AG09319 (cell line): Measurements from ENCODE around the gene ARHGAP44.

Source experiments
- DNase-seq: peaks from one replicate; pipeline ENCODE4 v3.0.0-alpha.2; 2010; ENCODE audit warnings: low read depth; ENCODE audit errors: extremely low read depth
- TF ChIP-seq, protein P1 (sequence below): IDR thresholded peaks from 2 replicates; pipeline ENCODE4 v1.5.1; 2011; ENCODE audit warnings: low read depth, mild to moderate bottlenecking, inconsistent platforms, low read length, moderate library complexity

ARHGAP44 gene

DNA sequence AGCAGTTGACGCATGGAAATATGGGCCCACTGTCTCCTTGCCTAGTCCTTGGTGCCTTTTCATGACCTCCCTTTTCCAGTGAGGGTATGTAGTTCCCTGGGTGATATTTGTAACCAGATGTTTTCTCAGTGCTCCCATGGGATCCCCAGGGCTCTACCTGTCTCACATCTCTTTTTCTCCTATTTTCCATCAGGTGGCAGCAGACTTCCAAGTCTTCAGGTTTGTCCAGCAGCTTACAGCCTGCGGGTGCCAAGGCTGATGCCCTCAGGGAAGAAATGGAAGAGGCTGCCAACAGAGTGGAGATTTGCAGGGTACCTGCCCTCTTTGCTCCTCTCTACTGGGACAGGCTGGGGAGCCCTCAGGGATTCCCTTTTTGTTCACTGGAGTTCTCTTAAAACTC is 139.4 kb downstream of the ARHGAP44 start:
- no peak for DNase-seq
- TF ChIP-seq, protein P1, sequence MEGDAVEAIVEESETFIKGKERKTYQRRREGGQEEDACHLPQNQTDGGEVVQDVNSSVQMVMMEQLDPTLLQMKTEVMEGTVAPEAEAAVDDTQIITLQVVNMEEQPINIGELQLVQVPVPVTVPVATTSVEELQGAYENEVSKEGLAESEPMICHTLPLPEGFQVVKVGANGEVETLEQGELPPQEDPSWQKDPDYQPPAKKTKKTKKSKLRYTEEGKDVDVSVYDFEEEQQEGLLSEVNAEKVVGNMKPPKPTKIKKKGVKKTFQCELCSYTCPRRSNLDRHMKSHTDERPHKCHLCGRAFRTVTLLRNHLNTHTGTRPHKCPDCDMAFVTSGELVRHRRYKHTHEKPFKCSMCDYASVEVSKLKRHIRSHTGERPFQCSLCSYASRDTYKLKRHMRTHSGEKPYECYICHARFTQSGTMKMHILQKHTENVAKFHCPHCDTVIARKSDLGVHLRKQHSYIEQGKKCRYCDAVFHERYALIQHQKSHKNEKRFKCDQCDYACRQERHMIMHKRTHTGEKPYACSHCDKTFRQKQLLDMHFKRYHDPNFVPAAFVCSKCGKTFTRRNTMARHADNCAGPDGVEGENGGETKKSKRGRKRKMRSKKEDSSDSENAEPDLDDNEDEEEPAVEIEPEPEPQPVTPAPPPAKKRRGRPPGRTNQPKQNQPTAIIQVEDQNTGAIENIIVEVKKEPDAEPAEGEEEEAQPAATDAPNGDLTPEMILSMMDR: peak; percentile 19

DNA sequence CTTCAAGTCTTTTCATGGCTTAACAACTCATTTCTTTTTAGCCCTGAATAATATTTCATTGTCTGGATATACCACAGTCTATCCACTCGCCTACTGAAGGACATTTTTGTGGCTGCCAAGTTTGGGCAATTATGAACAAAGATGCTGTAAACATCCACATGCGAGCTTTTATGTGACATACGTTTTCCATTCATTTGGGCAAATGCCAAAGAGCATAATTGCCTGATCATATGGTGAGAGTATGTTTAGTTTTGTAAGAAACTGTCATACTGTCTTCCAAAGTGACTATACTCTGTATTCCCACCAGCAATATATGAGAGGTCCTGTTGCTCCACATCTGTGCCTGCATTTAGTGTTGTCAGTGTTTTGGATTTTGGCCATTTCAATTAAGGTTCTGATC is 147.2 kb downstream of the ARHGAP44 start:
- TF ChIP-seq, protein P1: no peak
- no peak for DNase-seq

DNA sequence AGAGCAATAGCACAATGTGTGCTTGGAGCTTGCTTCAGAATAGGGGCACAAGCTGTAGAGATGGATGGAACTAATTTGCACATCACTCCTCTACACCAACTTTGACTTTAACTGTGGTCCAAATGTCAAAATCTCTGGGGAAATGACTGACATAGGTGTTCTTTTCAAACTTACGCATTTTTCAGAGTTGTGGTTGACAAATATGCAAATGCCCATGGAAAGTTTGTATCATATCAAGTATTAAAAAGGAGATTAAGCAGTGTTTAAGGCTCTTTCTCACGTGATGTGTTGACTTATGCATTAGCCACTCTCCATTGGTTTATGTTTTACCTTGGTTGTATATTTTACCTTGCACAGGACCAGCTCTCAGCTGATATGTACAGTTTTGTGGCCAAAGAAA is 151.4 kb downstream of the ARHGAP44 start:
- no peak for DNase-seq
- TF ChIP-seq, protein P1: no peak

- TF ChIP-seq, protein P1: no peak
- no peak for DNase-seq
Measured at GRCh38 chr17:12947047-12947446, 157.7 kb downstream of the ARHGAP44 start.

DNA sequence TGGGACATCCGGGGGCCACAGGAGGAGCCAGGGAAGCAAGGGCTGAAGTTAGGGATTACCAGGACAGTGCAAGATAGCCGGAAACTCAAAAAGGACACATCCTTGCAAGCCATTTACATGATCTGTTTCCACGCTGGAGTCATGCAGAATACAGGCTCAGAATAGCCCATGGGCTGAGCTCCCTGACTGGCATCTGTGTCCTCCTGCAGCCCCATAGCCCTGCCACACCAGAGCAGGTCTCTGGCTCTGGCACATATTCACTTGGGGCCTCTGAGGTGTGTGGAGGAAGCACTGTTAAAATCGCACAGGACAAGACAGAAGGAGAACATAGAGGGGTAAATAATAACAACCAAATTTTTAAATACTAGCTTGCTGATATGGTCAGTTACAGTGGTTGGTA is 162.7 kb downstream of the ARHGAP44 start:
- no peak for DNase-seq
- TF ChIP-seq, protein P1: no peak

- TF ChIP-seq, protein P1: no peak
- DNase-seq: no peak
Measured at GRCh38 chr17:12953156-12953555, 163.9 kb downstream of the ARHGAP44 start.

DNA sequence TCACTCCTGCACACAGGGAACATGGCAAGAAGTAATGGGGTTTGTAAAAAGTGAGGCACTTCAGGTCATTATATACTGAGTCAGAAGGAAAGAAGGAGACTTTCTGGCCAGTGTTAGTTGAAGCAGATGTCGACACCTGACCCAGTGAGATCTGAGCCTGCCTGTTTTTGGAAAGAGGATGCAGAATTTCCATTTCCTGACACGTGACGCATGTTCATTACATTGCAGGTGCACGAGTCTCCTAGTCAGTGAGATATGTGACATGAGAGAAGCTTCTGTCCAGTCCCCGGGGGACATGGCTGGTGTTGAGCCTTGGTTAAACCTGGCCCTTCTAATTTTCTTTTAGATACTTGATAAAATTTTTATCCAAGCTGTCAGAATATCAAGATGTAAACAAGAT is 166.2 kb downstream of the ARHGAP44 start:
- TF ChIP-seq, protein P1: no peak
- DNase-seq: no peak
